HG03565 (cell line): ENCODE measurements around the gene MYO5B.
"Not testable (repeated sequence)": the region's sequence is repeated elsewhere in the genome, so short reads cannot be mapped to it uniquely, and the experiment has no call there.

Experiments used
- ATAC-seq: cut with Tn5 transposase; IDR thresholded peaks from one replicate; pipeline ENCODE4 v1.9.1; 2021; ENCODE audit warnings: mild to moderate bottlenecking, moderate library complexity; ENCODE audit not compliant: unreplicated experiment

The MYO5B gene

DNA sequence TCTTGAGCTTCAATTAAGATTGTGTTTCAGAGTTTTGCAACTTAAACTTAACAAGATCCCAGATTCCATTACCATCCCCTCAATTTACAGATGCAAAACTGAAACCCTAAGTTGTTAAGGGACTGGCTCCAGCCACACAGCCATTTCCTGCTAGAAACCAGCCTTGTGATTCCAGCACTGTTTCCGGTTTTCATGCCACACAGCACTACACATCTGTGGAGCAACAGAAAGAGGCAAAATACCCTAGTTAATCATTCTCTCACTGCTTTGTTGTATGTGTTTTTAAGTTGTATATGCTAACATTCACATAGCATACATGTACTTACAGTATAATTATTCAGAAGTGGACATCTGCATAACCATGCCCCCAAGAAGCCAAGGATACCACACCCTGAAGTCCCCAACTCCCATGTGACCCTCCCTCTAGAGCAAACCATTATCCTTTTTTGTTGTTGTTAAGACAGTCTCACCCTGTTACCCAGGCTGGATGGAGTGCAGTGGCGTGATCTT lies 87.4 kb downstream of the MYO5B start:
- no peak for ATAC-seq

DNA sequence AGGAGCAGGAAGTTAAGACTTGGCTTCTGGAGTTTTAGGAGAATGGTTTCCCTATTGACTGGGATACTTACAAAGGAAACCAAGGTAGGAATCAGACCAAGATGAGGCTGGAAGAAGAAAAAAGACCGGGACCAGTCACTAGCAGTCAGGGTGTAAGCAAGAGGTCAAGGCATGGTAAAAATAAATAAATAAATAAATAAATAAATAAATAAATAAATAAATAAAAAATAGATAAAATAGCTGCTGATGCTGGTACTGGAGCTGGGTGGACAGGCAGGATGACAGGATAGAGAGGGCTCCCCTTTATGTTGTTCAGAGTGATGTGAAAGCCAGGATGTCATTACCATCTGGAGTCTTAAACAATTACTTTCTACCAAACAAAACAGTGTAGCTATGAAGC lies 89.9 kb downstream of the MYO5B start:
- ATAC-seq = no peak

DNA sequence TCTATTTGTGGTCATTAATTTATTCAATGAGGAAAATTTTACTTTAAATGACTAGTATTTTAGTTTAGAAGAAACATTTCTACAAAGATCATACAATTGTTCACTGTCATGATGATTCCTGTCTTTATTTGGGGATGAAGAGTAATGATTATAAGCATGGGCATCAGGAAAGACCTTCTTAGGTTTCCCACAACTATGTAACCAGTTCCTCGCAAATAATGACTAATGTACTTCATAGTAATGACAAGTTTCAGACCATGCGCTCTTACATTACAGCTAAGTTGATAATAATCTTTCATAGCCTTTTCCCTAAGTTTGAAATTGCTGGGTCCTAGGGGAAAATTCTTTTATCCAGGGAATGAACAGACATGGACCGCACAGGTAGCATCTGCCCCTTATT lies 90.5 kb downstream of the MYO5B start:
- no peak for ATAC-seq

DNA sequence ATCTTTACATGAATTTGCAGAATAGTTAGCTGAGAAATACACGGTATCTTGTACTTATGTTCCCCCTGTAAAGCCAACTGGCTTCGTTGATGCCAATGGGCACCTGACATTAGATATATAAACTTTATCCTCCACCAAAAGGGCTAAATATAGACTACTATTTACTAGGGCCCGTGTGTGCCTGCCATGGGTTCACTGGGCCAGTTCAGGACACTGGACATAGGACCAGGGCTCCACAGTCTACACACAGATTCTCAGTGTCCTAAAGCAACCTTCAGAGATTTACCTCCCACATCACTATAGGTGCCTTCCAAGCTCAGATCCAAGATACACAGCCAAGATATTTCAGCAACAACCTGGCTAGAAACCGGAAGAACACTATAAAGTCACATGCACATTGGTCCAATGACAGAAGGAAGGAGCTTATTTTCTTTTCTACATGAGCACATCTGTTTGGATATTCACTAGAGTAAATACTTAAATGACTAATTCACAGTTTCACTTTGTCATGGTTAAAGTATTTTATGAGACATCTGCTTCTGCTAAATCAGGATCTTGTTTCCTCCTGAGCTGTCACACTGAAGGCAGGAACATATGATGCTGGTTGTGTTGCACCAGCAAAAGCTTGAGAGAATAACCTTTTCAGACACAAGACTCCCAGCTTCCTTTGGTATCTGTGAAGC lies 95.1 kb downstream of the MYO5B start:
- peak; percentile 71 for ATAC-seq

DNA sequence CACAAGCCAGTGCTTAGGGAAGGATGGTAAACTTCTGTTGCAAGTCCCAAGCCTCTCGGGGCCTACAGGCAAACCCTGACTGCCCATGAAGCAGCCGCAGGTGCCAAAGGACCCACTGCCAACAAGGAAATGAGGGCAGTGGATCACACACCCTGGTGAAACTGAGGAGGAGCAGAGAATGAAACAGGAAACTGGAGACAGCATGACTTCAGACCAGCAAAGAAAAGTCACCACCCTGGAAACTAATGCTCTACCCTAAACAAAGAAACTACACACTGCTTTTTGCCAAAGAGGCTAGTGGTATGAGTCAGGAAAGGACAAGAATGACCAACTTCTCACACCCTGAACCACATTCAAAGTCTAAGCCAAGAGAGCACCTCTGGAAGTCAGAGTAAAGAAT lies 97.2 kb downstream of the MYO5B start:
- peak; percentile 41 for ATAC-seq

DNA sequence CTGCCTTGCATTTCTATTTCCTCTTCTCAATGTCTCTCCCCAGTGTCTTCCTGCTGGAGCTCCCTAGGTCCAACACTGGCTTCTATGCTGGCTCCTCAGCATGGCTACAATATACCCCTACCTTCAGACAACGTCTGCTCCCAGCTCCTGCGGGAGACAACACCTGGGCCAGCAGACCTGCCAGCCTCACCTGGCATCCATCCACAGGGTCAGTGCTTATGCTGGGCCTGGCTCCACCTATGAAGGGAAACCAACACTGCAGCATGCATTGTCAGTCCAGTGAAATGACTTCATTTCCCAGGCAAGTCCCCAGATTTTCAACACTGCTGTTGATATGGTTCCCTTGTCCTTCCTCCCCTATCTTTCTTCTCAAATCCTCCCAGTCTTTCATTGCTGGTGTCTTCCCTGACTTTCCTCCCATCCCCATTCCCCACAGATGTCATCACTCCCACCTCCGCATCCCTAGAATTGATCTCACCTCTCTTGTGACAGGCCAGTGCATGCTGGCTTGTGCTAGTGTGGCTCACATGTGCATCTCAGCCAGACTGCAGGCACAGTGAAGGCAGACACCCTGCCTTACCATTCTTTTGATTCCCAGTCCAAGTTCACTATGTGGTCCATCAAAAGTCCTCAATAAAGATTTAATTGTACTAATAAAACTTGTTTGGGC lies 98.0 kb downstream of the MYO5B start:
- no peak for ATAC-seq

DNA sequence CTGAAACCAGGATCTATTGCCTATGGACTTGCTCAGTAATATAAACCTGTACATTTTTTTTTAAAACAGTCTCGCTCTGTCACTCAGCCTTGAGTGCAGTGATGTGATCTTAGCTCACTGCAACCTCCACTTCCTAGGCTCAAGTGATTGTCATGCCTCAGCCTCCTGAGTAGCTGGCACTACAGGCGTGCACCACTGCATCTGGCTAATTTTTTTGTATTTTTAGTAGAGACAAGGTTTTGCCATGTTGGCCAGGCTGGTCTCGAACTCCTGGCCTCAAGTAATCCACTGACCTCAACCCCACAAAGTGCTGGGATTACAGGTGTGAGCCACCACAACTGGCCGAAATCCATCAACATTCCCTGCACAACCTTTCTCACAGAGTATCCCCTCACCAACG lies 100.2 kb downstream of the MYO5B start:
- not testable (repeated sequence) for ATAC-seq

DNA sequence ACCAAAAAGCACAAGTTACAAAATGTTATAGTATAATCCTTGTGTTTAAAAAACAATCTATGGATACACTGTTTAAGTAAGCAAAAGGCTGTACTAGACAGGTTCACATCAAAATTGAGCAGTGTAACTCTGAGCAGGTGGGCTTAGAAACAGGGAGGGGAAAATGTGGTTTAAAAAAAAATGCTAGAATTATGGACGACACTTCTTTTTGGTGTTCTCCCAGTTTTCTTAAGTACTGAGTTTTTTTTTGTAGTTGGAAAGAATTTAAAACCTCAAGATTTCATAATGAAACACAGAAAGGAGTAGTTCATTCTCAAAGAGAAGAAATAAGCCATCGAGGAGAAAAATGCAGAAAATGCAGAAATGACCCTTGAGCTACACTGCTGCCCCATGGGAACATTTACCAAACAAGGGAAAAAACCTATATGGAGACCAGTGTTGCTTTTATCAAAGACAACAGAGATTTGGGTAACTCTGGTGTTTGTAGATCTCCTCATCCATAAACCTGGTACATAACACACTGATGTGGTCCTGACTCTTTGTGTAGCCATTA lies 100.7 kb downstream of the MYO5B start:
- ATAC-seq = no peak

DNA sequence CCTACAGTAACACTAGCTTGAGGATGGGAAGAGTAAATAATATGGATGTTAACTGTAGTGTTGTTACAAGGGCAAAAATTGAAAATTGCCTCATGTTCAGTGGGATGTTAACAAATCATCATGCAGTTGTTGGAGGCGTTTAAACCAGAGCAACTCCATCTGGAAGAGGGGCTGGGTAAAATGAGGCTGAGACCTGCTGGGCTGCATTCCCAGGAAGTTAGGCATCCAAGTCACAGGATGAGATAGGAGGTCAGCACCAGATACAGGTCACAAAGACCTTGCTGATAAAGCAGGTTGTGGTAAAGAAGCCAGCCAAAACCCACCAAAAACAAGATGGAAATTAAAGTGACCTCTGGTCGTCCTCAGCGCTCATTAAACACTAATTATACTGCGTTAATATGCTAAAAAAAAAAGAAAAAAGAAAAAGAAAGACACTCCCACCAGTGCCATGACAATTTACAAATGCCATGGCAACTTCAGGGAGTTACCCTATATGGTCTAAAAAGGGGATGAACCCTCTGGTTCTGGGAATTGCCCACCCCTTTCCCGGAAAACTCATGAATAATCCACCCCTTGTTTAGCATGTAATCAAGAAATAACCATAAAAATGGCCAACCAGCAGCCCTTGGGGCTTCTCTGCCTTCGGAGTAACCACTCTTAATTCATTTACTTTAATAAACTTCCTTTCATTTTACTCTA lies 101.4 kb downstream of the MYO5B start:
- ATAC-seq = no peak

DNA sequence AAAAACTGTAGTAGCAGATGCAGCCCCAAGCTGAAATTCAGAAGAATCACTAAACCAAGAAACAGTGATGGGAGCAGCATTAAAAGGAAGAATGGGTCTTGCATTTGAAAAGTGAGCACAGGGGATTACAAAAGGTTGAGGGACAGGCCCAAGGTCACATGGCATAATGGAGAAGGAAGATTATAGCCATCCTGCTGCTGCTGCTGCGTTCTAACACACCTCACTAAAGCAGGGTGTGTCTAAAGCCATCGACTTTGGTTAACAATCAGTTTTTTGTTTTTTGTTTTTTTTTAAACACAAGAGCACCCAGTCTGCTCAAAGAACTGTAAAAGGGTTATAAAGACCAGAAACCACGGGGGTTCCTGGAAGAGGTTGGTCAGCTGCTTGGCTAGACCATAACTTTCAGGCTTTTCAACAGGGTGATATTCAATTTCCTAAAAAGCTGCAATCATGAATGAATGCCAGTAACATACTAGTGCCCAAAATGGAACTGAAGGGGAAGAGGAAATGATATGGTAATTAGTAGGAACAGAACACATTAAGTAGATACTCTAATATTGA lies 102.6 kb downstream of the MYO5B start:
- ATAC-seq = no peak

DNA sequence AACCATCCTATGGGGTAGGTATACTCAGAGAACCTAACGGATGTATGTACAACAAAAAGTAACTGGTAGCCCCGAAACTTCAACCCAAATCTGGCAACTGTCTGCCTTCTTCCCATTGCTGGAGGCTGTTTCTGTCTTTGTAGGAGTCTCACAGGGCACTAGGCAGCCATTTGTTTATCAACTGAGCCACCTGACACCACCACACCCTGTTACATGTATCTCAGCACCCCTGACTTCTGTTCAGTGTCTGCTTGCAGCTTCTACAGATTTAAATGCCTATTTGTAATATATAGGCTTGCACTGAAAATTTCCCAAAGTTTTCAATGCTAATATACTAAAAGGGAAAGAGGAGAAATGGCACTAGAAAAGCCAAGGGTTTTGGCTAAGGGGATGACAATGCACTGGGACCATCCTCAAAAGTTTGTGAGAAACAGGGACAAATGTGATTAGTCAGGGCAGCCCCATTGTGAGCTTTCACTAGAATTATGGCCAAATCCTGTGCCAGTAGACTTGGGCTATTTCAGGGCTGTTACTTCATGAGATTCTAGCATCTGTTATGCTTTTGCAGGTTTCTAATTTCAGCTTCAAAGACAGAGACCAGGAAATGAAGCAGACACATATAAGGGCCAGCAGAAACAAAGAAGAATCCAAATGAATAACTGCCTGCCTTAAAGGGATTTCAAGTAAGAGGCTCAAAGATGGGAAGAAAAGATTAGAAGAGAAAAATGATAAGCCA lies 103.3 kb downstream of the MYO5B start:
- no peak for ATAC-seq

DNA sequence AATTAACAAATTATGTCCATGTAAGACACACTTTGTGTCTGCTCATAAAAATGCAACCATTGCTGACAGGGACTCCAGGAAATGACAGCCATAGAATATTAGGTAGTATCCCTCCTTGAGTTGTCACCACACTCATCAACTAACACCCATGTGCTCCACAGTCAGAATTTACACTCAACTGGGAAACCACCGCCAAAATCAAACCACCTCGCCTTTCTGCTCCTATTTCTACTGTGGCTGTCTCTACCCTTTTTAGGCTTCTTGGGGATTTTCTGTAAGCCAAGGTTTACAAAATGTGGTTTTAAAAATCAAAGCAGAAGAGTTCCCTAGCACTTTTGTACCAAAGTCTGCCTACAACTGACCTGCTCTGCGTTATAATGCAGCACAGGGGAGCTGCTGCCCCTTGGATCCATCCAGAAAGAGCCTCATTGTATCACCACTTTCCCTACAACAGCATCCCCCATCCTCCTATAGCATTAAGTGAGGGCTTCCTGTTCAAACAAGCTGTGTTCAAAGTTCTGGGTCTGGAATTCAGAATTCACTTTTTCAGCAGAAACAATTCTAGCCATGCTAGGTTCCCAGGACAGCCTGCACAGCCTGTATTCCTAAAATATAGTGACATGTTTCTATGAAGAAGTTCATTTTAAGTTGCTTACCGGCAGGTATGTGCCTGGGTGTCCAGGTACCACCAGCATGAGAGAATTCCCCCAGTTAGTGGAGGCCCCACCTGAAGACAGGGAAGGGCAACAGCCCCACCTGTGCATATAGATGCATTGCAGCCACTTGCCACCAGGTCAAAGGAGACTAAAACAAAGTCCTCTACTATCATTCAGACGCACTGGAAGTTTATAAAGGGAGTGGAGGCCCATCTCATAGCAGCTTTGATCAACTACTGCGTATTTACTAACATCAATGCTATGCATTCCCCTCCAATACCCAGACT lies 104.3 kb downstream of the MYO5B start:
- ATAC-seq = no peak

DNA sequence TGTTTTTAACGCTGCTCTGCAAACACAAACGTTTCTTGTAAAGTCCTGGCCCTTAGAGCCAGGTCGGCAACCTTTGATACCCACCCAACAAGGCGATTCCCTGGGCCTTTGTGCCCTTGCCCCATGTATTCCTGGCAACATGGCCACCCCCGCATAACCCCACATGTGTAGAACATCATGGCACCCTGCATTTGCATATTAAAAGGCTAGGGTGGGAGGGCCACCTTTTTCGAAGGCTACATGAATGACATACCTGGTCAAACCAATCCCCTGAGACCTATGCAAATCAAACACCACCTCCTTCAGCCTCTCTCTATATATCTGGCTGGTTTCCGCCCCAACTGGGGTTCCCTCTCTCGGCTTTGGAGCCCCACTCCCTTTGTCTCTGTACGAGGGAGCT lies 105.2 kb downstream of the MYO5B start:
- ATAC-seq = no peak

DNA sequence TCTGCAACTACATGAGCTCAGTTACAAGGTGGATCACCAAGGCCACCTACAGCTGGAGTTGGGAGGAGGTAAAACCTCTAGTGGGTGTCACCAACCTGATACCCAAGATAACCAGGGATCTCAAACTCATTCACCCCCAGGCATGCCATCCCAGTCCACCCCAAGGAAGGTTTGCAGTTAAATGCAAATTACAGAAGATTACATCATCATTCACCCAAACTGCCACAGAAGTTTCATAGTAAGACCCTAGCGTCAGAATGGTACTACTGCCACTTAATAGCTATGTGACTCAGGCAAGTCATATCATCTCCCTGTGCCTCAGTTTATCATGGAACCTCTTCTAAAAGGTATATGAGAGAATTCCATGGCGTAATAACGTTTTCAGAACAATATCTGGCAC lies 111.2 kb downstream of the MYO5B start:
- ATAC-seq = no peak

DNA sequence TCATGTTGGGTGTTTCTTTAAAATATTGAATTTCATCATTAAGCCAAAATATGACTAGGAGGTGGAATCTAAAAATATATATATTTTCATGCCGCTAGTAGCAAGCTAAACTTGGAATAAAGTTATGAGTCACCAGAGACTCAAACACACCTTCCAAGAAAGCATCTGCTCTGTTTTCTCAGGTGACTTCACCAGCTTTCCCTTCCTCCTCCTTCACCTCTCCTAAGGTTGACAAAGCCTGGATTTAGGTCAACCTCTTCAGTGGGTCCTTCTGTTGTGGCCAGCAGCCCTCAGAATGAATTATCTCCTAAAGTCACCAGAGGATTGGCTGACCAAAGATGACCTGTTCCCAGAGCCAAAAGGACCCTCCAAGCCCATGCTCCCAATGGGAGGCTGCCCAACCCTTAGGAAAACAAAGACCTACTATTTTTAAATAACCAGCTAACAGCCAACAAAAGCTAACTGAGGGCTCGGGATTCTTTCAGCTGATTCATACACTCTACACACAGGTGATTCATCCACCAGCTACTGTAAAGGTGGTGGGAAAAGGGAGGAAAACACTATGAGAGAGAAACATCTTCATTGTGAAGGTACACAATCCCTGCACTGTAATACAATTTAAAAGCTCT lies 113.9 kb downstream of the MYO5B start:
- no peak for ATAC-seq

DNA sequence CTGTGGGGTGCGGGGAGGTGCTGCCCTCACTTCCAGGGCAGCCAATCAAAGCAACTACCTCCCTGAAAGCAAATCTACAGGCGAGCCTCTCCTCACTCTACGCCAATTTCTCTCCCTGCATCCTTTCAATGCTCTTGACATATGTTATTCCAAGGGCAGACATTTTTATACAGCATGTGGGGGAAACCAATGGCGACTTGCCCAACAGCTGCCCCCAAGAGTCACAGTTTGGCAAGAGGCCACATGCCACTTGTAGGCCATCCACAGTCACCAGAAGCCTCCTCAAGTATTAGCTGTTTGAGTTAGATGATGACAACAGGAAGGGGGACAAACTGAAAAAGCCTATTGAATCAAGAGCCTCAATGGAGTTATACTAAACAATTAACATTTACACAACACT lies 114.6 kb downstream of the MYO5B start:
- no peak for ATAC-seq

DNA sequence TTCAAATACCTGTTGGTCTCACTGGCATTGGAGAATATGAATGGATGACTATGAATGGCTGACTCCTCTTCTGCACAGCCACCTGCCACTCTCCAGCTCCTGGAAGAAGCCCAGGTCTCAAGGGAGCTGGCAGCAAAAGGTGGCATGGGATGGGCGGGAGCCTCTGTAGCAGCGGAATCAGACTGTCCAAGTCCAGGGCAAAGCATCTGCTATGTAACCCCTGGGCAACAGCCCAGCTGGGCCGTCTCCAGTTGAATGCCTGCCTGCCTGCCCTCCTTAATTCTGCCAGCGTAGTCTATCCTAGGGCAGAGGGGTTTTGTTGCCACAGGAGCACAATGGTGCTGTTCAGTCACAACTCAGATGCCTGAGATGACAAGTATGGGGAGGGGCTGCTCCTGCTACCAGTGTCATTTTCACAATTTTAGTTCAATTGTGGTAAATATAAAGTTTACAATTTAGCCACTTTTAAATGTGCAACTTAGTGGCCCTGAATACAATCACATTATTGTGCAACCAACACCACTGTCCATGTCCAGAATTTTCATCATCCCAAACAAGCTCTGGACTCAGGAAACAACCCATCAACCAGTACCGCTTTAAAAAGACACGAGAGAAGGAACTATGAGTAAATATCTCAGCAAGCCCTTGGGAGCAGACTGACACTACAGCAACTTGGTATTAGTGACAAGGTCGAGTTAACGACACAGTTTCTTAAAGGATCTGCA lies 115.2 kb downstream of the MYO5B start:
- ATAC-seq = no peak

DNA sequence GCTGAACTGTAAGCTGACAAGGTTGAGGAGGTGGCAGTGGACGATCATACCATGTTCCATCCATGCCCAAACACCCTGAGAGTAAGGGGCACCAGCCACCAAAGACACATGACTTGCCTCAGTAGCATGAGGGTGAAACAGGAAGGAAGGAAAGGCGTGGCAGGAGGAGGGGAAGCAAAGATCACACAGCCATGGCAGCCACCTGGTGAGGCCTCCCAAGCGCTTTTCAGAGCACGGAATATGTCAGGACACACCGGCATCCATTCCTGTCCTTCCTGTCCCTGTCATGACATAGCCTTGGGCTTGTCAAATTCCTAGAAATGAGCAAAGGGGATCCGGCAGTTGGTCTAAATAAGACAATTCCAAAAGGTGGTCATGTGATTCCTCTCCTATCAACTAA lies 118.7 kb downstream of the MYO5B start:
- no peak for ATAC-seq

DNA sequence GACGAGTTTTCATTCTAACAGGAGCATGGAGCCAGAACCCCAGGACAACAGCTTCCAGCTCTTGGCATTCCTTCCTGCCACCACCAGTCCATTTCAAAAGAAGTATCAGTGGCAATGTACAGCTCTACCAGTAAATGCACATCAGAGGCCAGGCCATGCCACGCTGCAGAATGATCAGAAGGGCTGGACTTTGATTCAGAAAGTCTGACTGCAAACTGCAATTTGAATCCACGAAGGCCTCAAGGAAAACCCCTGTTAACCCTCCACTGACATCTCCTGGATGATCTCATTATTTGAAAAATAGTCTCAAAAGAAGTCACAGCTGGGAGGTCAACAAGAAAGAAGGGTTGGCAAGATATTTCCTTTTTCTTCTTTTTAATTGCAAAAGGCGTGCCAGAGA lies 119.2 kb downstream of the MYO5B start:
- ATAC-seq = no peak
